ENCODE measurements around the gene SDHB. TPM values are rescaled to one million over a fixed set of nuclear protein-coding genes. Genes with fewer than 3 reads are reported as not detected.

Gene SDHB
- total RNA-seq, 1 experiment from 2014 or later, result 159 TPM

DNA sequence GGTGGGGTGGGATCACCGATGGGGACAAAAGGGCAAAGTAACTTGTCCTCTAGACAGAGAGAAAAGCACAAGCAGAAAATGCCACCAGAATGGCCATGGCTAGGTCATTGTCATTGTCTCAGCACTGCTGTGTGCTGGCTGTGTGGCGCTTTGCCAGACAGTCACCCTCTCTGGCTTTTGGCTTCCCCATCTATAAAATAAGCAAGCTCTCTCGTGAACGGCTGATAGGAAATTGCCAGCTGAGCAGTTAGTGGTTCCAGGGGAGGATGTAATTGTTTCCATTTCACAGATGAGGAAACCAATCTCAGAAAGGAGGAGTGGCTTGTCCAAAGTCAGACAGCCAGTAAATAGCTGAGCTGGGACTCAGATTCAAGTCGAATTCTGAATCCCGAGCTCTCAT, 32.9 kb upstream of the SDHB start:
- DNase-seq (ENCODE audit: low read depth, low spot score) (no peak), ATAC-seq (no peak)
- POLR2A ChIA-PET, result no interaction called here
- intact Hi-C loops (cut with micrococcal nuclease), result no loop called here
- Histone ChIP-seq H3K4me1 (ENCODE audit: control insufficient read depth in 1 of 2, insufficient read depth in 2 of 2, low read length in 2 of 2) (no peaks in the 10 kb centered on the region), H3K9me2 (ENCODE audit: insufficient read depth) (no peaks in the 10 kb centered on the region), H3K9ac (ENCODE audit: low read length) (no peak overlapping the region), H3K4me2 (ENCODE audit: low read length) (no peak overlapping the region), H3K27me3 (ENCODE audit: insufficient read depth, low read length) (no peaks in the 10 kb centered on the region), H3K4me3 (replicated peaks in 1 of 2; ENCODE audit: low read depth in 1 of 2, low read length in 2 of 2) (no peak overlapping the region), H2AFZ (ENCODE audit: low read depth, low read length, poor library complexity, severe bottlenecking) (no peak overlapping the region), H3K36me3 (ENCODE audit: control insufficient read depth in 1 of 2, insufficient read depth in 2 of 2, low read length in 2 of 2) (no peaks in the 10 kb centered on the region), H3K27ac (ENCODE audit: low read depth, low read length) (no peak overlapping the region), H3K79me2 (ENCODE audit: insufficient read depth, low read length) (no peaks in the 10 kb centered on the region), H4K20me1 (ENCODE audit: insufficient read depth) (no peaks in the 10 kb centered on the region), H3K9me3 (ENCODE audit: control insufficient read depth in 1 of 2, insufficient read depth in 1 of 2, low read depth in 1 of 2, low read length in 2 of 2) (no peaks in the 10 kb centered on the region)
- TF ChIP-seq, protein P1, sequence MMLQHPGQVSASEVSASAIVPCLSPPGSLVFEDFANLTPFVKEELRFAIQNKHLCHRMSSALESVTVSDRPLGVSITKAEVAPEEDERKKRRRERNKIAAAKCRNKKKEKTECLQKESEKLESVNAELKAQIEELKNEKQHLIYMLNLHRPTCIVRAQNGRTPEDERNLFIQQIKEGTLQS (IDR thresholded peaks at IDR 0.05), result no peak
- no peak for TF ChIP-seq ZNF274 (IDR thresholded peaks at IDR 0.05; ENCODE audit: low read depth, low read length)
- TF ChIP-seq ZFX (IDR thresholded peaks at IDR 0.05), result no peak
- no peak for TF ChIP-seq SIN3A (IDR thresholded peaks at IDR 0.05; ENCODE audit: low read depth)
- TF ChIP-seq EZH2 (IDR thresholded peaks at IDR 0.05), result no peak
- no peak for TF ChIP-seq FOSL1 (IDR thresholded peaks at IDR 0.05; ENCODE audit: low read depth)
- TF ChIP-seq ELF1 (IDR thresholded peaks at IDR 0.05; ENCODE audit: borderline replicate concordance, low read depth), result no peak
- RAD21 ChIA-PET (ENCODE audit: low non-redundant PET in 1 of 2, low total read pairs in 2 of 2, uncharacterized antibody in 2 of 2, unreplicated experiment in 2 of 2), result no interaction called here
- BruUV-seq (replicated peaks), result no TSS peak
- CTCF ChIA-PET, result no interaction called here

DNA sequence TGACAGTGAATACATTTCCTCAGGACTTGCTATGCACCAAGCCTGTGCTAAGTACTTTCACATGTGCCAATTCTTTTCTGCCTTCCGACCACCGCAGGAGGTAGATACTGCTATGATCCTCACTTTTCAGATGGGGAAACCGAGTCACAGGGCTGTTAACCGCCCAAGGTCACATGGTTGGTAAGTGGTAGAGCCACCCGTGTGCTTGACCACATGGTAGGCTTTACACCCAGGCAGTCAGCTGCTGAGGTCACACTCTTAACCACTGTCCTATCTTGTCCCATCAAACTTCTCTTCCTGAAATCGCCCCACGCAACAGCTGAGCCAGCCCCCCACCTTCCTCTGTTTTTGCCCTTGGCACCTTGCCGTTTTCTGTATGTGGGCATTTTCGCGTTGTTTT, 31.0 kb upstream of the SDHB start:
- no peaks in the 10 kb centered on the region for H4K20me1 ChIP-seq (ENCODE audit: insufficient read depth)
- DNase-seq (ENCODE audit: low read depth, low spot score) (no peak), ATAC-seq (no peak)
- no peak overlapping the region for H3K9ac ChIP-seq (ENCODE audit: low read length)
- no peaks in the 10 kb centered on the region for H3K79me2 ChIP-seq (ENCODE audit: insufficient read depth, low read length)
- TF ChIP-seq, protein P1 (IDR thresholded peaks at IDR 0.05), result no peak
- TF ChIP-seq SRF (IDR thresholded peaks at IDR 0.05; ENCODE audit: low read depth) (no peak), ZNF274 (IDR thresholded peaks at IDR 0.05; ENCODE audit: low read depth, low read length) (no peak), JUND (IDR thresholded peaks at IDR 0.05) (no peak), YY1 (IDR thresholded peaks at IDR 0.05; ENCODE audit: extremely low read depth, insufficient replicate concordance, low read depth, low read length) (no peak), EGR1 (IDR thresholded peaks at IDR 0.05; ENCODE audit: low read depth) (no peak), RAD21 (IDR thresholded peaks at IDR 0.05; ENCODE audit: low read depth) (no peak), TCF7L2 (IDR thresholded peaks at IDR 0.05; ENCODE audit: borderline replicate concordance, extremely low read depth, insufficient read depth, insufficient read length) (no peak), EZH2 (IDR thresholded peaks at IDR 0.05) (no peak), POLR2AphosphoS5 (IDR thresholded peaks at IDR 0.05; ENCODE audit: low read depth, low read length) (no peak), SP1 (IDR thresholded peaks at IDR 0.05; ENCODE audit: low read depth) (no peak)
- TF ChIP-seq, protein P2, sequence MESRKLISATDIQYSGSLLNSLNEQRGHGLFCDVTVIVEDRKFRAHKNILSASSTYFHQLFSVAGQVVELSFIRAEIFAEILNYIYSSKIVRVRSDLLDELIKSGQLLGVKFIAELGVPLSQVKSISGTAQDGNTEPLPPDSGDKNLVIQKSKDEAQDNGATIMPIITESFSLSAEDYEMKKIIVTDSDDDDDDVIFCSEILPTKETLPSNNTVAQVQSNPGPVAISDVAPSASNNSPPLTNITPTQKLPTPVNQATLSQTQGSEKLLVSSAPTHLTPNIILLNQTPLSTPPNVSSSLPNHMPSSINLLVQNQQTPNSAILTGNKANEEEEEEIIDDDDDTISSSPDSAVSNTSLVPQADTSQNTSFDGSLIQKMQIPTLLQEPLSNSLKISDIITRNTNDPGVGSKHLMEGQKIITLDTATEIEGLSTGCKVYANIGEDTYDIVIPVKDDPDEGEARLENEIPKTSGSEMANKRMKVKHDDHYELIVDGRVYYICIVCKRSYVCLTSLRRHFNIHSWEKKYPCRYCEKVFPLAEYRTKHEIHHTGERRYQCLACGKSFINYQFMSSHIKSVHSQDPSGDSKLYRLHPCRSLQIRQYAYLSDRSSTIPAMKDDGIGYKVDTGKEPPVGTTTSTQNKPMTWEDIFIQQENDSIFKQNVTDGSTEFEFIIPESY (IDR thresholded peaks at IDR 0.05; ENCODE audit: extremely low read depth, insufficient replicate concordance, low read length), result no peak
- TF ChIP-seq, protein P3, sequence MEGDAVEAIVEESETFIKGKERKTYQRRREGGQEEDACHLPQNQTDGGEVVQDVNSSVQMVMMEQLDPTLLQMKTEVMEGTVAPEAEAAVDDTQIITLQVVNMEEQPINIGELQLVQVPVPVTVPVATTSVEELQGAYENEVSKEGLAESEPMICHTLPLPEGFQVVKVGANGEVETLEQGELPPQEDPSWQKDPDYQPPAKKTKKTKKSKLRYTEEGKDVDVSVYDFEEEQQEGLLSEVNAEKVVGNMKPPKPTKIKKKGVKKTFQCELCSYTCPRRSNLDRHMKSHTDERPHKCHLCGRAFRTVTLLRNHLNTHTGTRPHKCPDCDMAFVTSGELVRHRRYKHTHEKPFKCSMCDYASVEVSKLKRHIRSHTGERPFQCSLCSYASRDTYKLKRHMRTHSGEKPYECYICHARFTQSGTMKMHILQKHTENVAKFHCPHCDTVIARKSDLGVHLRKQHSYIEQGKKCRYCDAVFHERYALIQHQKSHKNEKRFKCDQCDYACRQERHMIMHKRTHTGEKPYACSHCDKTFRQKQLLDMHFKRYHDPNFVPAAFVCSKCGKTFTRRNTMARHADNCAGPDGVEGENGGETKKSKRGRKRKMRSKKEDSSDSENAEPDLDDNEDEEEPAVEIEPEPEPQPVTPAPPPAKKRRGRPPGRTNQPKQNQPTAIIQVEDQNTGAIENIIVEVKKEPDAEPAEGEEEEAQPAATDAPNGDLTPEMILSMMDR (IDR thresholded peaks at IDR 0.05 in 2 of 3, conservative IDR thresholded peaks at IDR 0.05 in 1 of 3; ENCODE audit: borderline replicate concordance in 1 of 3, insufficient read depth in 1 of 3, low read depth in 2 of 3, low read length in 2 of 3), result no peak
- H3K4me3 ChIP-seq (replicated peaks in 1 of 2; ENCODE audit: low read depth in 1 of 2, low read length in 2 of 2), result no peak overlapping the region
- H3K9me2 ChIP-seq (ENCODE audit: insufficient read depth), result no peaks in the 10 kb centered on the region
- H3K4me2 ChIP-seq (ENCODE audit: low read length), result no peak overlapping the region
- H3K27me3 ChIP-seq (ENCODE audit: insufficient read depth, low read length), result no peaks in the 10 kb centered on the region
- BruUV-seq (replicated peaks), result no TSS peak
- H2AFZ ChIP-seq (ENCODE audit: low read depth, low read length, poor library complexity, severe bottlenecking), result no peak overlapping the region
- RAD21 ChIA-PET (ENCODE audit: low non-redundant PET in 1 of 2, low total read pairs in 2 of 2, uncharacterized antibody in 2 of 2, unreplicated experiment in 2 of 2), result no interaction called here
- no peaks in the 10 kb centered on the region; a peak in 1 of 4 replicates for H3K9me3 ChIP-seq (ENCODE audit: control insufficient read depth in 1 of 2, insufficient read depth in 1 of 2, low read depth in 1 of 2, low read length in 2 of 2)
- H3K4me1 ChIP-seq (ENCODE audit: control insufficient read depth in 1 of 2, insufficient read depth in 2 of 2, low read length in 2 of 2), result no peaks in the 10 kb centered on the region
- CTCF ChIA-PET, result no interaction called here
- intact Hi-C loops (cut with micrococcal nuclease), result no loop called here
- H3K36me3 ChIP-seq (ENCODE audit: control insufficient read depth in 1 of 2, insufficient read depth in 2 of 2, low read length in 2 of 2), result no peaks in the 10 kb centered on the region
- H3K27ac ChIP-seq (ENCODE audit: low read depth, low read length), result no peak overlapping the region
- POLR2A ChIA-PET, result no interaction called here
